Testis (tissue), 3 donors: ENCODE data around the gene YDJC. TPM values are rescaled to one million over a fixed set of nuclear protein-coding genes. Genes with fewer than 3 reads are reported as not detected.

Source experiments
- DNase-seq: peaks from one replicate; pipeline ENCODE4 v3.0.0-alpha.2; 2019
- H3K27ac ChIP-seq, 2 donors: fragments of 200-600 bp; sonication (generic); one replicate each; pipeline ENCODE4 v1.5.1; 2019
- H3K27me3 ChIP-seq: fragments of 200-600 bp; sonication (generic); one replicate; pipeline ENCODE4 v1.5.1; 2019
- H3K36me3 ChIP-seq: fragments of 200-600 bp; sonication (generic); one replicate; pipeline ENCODE4 v1.5.1; 2017; ENCODE audit warnings: low read depth; ENCODE audit errors: missing control alignments
- H3K4me1 ChIP-seq: fragments of 200-600 bp; sonication (generic); one replicate; pipeline ENCODE4 v1.5.1; 2019
- H3K4me3 ChIP-seq, 2 donors: fragments of 200-600 bp; sonication (generic); one replicate each; pipeline ENCODE4 v1.5.1; 2017 to 2019
- H3K9me3 ChIP-seq: fragments of 200-600 bp; sonication (generic); one replicate; pipeline ENCODE4 v1.5.1; 2017
- POLR2A ChIP-seq: fragments of 450-650 bp; IDR thresholded peaks from one replicate; pipeline ENCODE4 v1.6.1; 2017; ENCODE audit warnings: antibody characterized with exemption, mild to moderate bottlenecking, moderate library complexity
- WGBS, 2 donors: methylation state at CpG; one replicate each; pipeline ENCODE4 v1.1.5; 2018; 5-methylcytosine and 5-hydroxymethylcytosine counted together
- intact Hi-C: fragments of 100-400 bp; cut with DNase I; formaldehyde crosslinking; loops from one replicate; pipeline ENCODE4 v1.15.1; 2023; ENCODE audit warnings: low total_unique reads
- polyA plus RNA-seq: library from polyadenylated mRNA; stranded (reverse); fragments of 350-450 nt; fragmentation: Illumina TruSeq; extraction: RNeasy Lipid Tissue Mini Kit (QIAGEN cat#74804); gene quantifications from one replicate; pipeline ENCODE4 v1.2.3, GENCODE V29; 2014; ENCODE audit warnings: low read depth, low replicate concordance; ENCODE audit not compliant: insufficient read depth
- total RNA-seq, 2 donors: library from RNA; depleted of rRNA; stranded (reverse); fragments of >200 nt; gene quantifications; one replicate each; pipeline ENCODE4 v1.2.3, GENCODE V29; 2016
- TF ChIP-seq, protein P1 (sequence below), 3 experiments: fragments of 450-650 bp in 2 of 3; fragments of 200-600 bp in 1 of 3; sonication (generic) in 1 of 3; IDR thresholded peaks; one replicate each; pipeline ENCODE4 v1.5.1; 2016 to 2019; ENCODE audit warnings: antibody characterized with exemption in 3 of 3, mild to moderate bottlenecking in 2 of 3, moderate library complexity in 1 of 3

The YDJC gene
- total and polyA plus RNA-seq, 3 donors from 2014 or later, result 9.9 to 37.1 (median 36.5) TPM

DNA sequence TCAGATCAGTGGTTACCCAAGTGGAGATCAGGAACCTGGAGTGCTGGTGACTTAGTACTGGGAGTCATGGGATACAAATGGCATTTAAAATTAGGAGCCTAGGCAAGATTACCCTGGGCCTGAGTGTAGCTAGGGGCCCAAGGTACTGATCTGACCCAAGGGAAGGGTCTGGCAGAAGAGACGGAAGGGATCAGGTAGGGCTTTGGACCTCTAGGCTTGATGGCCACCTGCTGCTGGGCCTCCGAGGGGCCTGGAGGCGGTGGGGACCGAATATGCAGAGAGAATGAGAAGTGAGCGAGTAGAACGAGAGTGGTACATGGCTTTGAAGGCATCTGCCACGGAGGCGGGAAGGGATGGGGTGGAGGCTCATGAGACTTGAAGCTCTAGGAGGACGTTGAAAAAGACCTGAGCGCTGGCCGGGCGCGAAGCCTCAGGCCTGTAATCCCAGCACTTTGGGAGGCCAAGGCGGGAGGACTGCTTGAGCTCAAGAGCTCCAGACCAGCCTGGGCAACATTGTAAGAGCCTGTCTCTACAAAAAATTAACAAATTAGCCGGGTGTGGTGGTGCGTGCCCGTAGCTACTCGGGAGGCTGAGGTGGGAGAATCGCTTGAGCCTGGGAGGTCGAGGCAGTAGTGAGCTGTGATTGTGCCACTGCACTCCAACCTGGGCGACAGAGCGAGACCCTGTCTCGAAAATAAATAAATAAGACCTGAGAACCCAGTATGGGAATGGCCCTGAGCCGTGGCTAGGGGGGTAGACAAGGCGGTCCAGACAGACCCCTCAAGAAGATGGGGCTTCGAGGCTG, 35.4 kb upstream of the YDJC start:
- 47 to 57% methylated on average over 26 of the region's 26 CpGs for WGBS, 2 donors
- intact Hi-C loops, result no loop called here
- no peak for DNase-seq
- TF ChIP-seq POLR2A, result no peak
- TF ChIP-seq, protein P1, sequence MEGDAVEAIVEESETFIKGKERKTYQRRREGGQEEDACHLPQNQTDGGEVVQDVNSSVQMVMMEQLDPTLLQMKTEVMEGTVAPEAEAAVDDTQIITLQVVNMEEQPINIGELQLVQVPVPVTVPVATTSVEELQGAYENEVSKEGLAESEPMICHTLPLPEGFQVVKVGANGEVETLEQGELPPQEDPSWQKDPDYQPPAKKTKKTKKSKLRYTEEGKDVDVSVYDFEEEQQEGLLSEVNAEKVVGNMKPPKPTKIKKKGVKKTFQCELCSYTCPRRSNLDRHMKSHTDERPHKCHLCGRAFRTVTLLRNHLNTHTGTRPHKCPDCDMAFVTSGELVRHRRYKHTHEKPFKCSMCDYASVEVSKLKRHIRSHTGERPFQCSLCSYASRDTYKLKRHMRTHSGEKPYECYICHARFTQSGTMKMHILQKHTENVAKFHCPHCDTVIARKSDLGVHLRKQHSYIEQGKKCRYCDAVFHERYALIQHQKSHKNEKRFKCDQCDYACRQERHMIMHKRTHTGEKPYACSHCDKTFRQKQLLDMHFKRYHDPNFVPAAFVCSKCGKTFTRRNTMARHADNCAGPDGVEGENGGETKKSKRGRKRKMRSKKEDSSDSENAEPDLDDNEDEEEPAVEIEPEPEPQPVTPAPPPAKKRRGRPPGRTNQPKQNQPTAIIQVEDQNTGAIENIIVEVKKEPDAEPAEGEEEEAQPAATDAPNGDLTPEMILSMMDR (IDR thresholded peaks at IDR 0.05), result no peak
- Histone ChIP-seq H3K4me1 (peaks cover 6% of the 10 kb centered on the region), H3K36me3 (no peaks in the 10 kb centered on the region), H3K4me3 (peak overlapping the region; percentile 77 to 87), H3K9me3 (no peaks in the 10 kb centered on the region), H3K27ac (peak overlapping the region; percentile 80 to 88), H3K27me3 (no peaks in the 10 kb centered on the region)

DNA sequence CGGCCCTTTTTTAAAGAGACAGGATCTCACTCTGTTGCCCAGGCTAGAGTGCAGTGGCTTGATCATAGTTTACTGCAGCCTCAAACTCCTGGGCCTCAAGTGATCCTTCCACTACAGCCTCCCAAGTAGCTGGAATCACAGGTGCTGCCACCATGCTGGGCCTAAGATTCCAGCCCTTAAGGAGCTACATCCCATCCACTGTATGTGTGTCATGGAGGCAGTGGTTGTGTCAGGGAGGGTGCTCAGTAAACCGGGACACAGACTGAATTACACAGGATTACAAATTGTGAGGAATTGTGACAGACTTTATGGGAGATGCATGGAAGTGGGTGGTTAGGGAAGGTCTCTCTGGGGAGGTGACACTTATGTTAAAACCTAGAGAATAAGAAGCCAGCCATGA, 33.9 kb upstream of the YDJC start:
- no peak for DNase-seq
- Histone ChIP-seq H3K9me3 (no peaks in the 10 kb centered on the region), H3K36me3 (no peaks in the 10 kb centered on the region), H3K27ac (no peak overlapping the region), H3K27me3 (no peaks in the 10 kb centered on the region), H3K4me1 (peaks cover 6% of the 10 kb centered on the region), H3K4me3 (no peak overlapping the region)
- no peak for TF ChIP-seq POLR2A
- TF ChIP-seq, protein P1 (IDR thresholded peaks at IDR 0.05), result no peak
- intact Hi-C loops, result no loop called here
- 85 to 91% methylated on average over 1 to 2 of the region's 2 CpGs for WGBS, 2 donors

DNA sequence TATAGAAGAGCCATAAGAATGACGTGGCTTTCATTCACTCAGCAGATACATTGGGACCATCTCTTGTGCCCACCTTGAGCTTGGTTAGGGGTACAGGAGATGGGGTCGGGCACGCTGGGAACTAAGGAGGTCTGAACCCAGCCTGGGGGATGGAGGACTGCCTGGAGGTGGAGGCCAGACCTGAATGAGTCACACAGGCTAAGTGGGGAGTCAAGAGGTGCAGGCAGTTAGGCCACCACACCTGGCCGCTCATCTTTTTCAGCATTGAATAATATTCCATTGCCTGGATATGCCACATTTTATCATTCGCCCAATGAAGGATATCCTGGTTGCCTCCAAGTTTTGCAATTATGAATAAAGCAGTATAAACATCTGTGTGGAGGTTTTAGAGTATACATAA, 32.2 kb upstream of the YDJC start:
- no peaks in the 10 kb centered on the region for H3K36me3 ChIP-seq
- no peak overlapping the region for H3K27ac ChIP-seq
- WGBS, 2 donors, result 91 to 94% methylated on average over 5 of the region's 5 CpGs
- H3K27me3 ChIP-seq, result no peaks in the 10 kb centered on the region
- no peak for DNase-seq
- no peaks in the 10 kb centered on the region for H3K9me3 ChIP-seq
- H3K4me1 ChIP-seq, result peaks cover 6% of the 10 kb centered on the region
- H3K4me3 ChIP-seq, result no peak overlapping the region
- TF ChIP-seq, protein P1 (IDR thresholded peaks at IDR 0.05), result no peak
- no peak for TF ChIP-seq POLR2A
- intact Hi-C loops, result no loop called here

DNA sequence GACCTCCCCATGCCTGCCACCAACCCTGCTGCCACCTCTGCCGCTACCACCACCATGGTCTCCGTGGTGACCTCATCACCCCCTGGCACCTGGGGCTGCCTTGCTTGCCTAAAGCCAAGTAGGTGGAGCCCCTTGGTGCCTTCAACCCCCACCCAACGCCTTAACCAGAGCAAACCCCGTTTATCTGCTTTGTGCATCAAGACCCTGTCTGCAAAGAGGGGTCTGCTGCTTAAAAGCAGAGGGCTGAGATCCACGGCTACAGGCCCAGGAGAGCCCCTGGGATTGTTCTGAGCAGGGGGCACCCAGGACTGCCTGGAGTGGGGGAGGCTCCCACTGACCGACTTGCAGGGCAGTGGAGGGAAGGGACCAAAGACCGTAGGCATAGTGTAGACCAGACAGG, 31.1 kb upstream of the YDJC start:
- DNase-seq, result no peak
- no peaks in the 10 kb centered on the region for H3K9me3 ChIP-seq
- peaks cover 6% of the 10 kb centered on the region for H3K4me1 ChIP-seq
- H3K36me3 ChIP-seq, result no peaks in the 10 kb centered on the region
- WGBS, 2 donors, result 72 to 78% methylated on average over 5 to 7 of the region's 7 CpGs
- no peak overlapping the region for H3K4me3 ChIP-seq
- intact Hi-C loops, result no loop called here
- no peak overlapping the region for H3K27ac ChIP-seq
- TF ChIP-seq, protein P1 (IDR thresholded peaks at IDR 0.05), result no peak
- TF ChIP-seq POLR2A, result no peak
- H3K27me3 ChIP-seq, result no peaks in the 10 kb centered on the region
